SJSA1 (cell line): ENCODE data around the gene GLP1R. TPM values are rescaled to one million over a fixed set of nuclear protein-coding genes. Genes with fewer than 3 reads are reported as not detected.

Experiments used
- DNase-seq, 2 experiments: peaks; one replicate each; pipeline ENCODE4 v3.0.0-alpha.2; 2015 to 2020; ENCODE audit warnings: low spot score in 2 of 2, low read depth in 1 of 2
- H3K27ac ChIP-seq: fragments of 250-450 bp; sonication (Bioruptor Pico); 2 replicates; pipeline ENCODE4 v1.5.1; 2020; ENCODE audit warnings: mild to moderate bottlenecking, moderate library complexity
- H3K27me3 ChIP-seq: fragments of 250-450 bp; sonication (Bioruptor Pico); replicated peaks from 2 replicates; pipeline ENCODE4 v1.5.1; 2020; ENCODE audit warnings: mild to moderate bottlenecking, moderate library complexity
- H3K36me3 ChIP-seq: fragments of 250-450 bp; sonication (Bioruptor Pico); 2 replicates; pipeline ENCODE4 v1.5.1; 2020; ENCODE audit warnings: mild to moderate bottlenecking
- H3K4me1 ChIP-seq: fragments of 250-450 bp; sonication (Bioruptor Pico); replicated peaks from 2 replicates; pipeline ENCODE4 v1.6.1; 2021; ENCODE audit warnings: mild to moderate bottlenecking
- H3K4me3 ChIP-seq: fragments of 250-450 bp; sonication (Bioruptor Pico); 2 replicates; pipeline ENCODE4 v1.5.1; 2020; ENCODE audit warnings: mild to moderate bottlenecking
- H3K9me3 ChIP-seq: fragments of 250-450 bp; sonication (Bioruptor Pico); replicated peaks from 2 replicates; pipeline ENCODE4 v1.5.1; 2020; ENCODE audit warnings: mild to moderate bottlenecking
- total RNA-seq: library from RNA; depleted of rRNA; stranded (reverse); fragments of >200 nt; shearing (Covaris generic); gene quantifications from 2 replicates; pipeline ENCODE4 v1.2.3, GENCODE V29; 2014; rRNA removed

Gene GLP1R
- total RNA-seq = not detected in 2 replicates

DNA sequence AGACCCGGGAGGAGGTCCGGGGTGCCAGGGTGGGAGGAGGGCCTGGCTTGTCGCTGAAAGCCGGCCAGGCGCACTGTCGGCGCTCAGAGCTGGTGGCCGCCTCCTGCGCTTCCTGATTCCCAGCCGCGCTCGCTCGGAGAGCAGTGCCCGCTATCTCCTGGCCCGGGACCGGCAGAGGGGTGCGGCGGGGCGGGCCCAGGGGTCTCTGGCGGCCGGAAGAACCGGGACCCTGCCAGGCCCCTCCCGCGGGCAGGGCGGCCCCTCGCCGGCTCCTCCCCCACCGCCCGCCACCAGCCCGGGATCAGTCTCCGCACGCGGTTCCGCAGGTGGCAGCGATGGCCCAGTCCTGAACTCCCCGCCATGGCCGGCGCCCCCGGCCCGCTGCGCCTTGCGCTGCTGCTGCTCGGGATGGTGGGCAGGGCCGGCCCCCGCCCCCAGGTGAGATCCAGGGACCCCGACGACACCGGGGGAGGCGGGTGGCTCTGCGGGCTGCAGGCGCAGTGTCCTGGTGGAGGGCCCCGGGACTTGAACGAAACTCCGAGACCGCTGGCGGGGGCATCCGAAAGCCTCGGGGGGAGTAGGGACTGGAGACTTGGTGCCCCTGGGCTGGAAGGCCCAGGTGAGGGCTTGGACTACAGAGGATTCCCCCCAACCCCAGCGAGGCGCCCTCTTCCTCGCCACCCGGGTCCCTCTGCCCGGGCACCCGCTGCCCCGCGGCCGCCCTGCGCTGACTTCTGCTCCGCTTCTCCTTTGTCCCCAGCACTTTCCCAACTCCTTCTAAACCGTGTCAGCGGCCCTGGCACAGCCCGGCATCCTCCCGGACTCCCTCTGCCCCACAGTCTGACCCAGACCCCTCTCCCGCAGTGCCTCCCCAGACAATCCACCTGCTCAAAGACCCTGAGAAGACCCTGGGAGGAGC lies at the start of gene GLP1R:
Gene GLP1R (plus strand): TSS at position 301 of the 919 bp plus-strand sequence. CDS start 60 bp downstream, at position 361.
- Histone ChIP-seq H3K27me3 (peaks cover 39% of the 10 kb centered on the region), H3K4me3 (no peak within 1 kb of the TSS)
- no peak for DNase-seq

DNA sequence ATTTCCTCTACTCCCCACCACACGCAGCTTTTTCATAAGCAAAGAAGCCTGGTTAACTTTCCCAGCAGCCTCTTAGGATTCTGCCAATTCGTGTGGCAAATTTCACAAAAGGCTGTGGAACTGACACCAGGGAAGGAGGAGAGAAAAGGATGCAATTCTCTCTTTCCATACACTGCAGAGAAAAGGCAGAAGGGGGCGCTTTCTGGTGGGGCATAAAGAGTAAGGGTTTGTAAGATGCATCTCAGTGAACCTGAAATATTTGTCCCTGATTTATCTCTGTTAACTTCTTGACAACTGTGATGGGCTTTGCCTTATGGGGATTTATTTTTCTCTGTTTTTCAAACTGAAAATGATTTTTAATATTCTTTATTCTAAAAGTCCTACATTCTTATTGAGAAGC lies 45.5 kb upstream of the GLP1R start:
- peaks cover 10% of the 10 kb centered on the region; the same call in 1 of the 2 replicates for H3K27me3 ChIP-seq
- no peak overlapping the region for H3K4me3 ChIP-seq
- DNase-seq = no peak
- H3K9me3 ChIP-seq = no peaks in the 10 kb centered on the region
- no peaks in the 10 kb centered on the region for H3K36me3 ChIP-seq
- no peak overlapping the region for H3K27ac ChIP-seq
- H3K4me1 ChIP-seq = no peaks in the 10 kb centered on the region

More for the DNA sequence above, at the start of gene GLP1R:
- no peaks in the 10 kb centered on the region for H3K4me1 ChIP-seq
- no peak within 1 kb of the TSS for H3K27ac ChIP-seq
- no peaks in the 10 kb centered on the region for H3K36me3 ChIP-seq
- H3K9me3 ChIP-seq = no peaks in the 10 kb centered on the region

DNA sequence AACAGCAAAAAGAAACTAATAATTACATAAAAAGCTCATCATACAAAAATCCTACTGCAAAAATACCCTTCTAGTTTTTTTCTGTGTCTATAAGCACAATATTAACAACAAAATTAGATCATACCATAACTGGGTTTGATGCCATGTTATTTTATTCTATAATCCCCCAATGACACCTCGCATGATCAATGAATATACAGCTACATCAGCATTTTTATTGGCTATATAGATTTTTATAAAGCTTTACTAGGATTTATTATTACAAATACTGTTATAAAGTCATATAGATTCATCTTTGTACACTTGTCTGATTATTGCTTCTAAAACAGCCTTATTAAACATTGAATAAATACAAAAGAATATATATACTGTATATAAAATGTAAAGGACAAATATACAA lies 45.1 kb upstream of the GLP1R start:
- Histone ChIP-seq H3K27me3 (peaks cover 10% of the 10 kb centered on the region; the same call in 1 of the 2 replicates), H3K4me1 (no peaks in the 10 kb centered on the region), H3K9me3 (no peaks in the 10 kb centered on the region), H3K4me3 (no peak overlapping the region), H3K27ac (no peak overlapping the region), H3K36me3 (no peaks in the 10 kb centered on the region)
- DNase-seq = no peak

DNA sequence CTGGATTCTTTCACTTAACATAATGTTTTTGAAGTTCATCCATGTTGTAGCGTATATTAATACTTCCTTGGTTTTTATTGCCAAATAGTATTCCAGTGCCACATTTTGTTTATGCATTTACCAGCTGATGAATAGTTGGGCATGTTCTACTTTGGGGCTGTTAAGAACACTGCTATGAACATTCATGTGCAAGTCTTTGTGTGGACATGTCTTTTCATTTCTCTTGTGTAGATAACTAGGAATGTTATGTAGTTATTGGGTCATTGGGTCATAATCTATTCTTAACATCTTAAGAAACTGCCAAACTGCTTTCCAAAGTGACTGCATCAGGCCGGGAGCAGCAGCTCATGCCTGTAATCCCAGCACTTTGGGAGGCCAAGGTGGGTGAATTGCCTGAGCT lies 43.8 kb upstream of the GLP1R start:
- no peak for DNase-seq
- Histone ChIP-seq H3K27me3 (peaks cover 13% of the 10 kb centered on the region), H3K4me1 (no peaks in the 10 kb centered on the region)

DNA sequence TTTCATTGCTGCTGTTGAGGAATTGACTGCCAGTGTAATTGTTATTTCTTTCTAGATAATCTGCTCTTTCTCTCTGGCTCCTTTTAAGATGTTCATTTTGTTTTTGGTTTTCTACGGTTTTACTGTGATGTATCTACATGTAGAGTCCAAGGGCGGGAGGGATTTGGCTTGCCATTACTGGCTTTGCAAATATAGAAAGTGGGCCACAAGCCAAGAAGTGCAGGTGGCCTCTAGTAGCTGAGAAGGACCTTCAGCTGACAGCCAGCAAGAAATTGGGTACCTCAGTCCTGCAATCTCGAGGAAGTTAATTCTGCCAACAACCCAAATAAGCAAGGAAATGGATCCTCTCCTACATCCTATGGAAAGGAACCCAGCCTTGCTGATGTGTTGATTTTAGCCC lies 42.8 kb upstream of the GLP1R start:
- peaks cover 13% of the 10 kb centered on the region for H3K27me3 ChIP-seq
- H3K4me3 ChIP-seq = no peak overlapping the region
- no peaks in the 10 kb centered on the region for H3K4me1 ChIP-seq
- no peak for DNase-seq
- no peaks in the 10 kb centered on the region for H3K36me3 ChIP-seq
- H3K27ac ChIP-seq = no peak overlapping the region
- H3K9me3 ChIP-seq = no peaks in the 10 kb centered on the region

More for the DNA sequence above, 43.8 kb upstream of the GLP1R start:
- H3K27ac ChIP-seq = no peak overlapping the region
- no peaks in the 10 kb centered on the region for H3K9me3 ChIP-seq
- H3K36me3 ChIP-seq = no peaks in the 10 kb centered on the region
- H3K4me3 ChIP-seq = no peak overlapping the region

DNA sequence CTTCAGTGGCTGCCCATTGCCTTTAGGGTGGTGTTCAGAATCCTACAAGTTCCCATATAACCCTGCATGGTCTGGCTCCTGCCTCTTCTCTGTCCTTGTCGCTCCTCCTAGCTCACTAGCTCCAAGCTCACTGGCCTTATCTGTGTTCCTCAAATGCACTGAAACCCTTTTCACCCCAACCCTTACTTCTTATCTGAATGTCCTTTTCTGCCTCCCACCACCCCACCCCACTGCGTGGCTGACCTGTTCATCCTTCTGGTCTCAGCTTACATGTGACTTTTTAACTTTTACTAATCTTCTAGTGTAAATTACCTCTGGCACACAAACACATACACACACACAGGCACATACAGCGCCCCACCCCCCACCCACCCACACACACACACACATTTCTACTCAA lies 41.0 kb upstream of the GLP1R start:
- DNase-seq = no peak
- no peak overlapping the region for H3K27ac ChIP-seq
- peaks cover 14% of the 10 kb centered on the region for H3K27me3 ChIP-seq
- no peaks in the 10 kb centered on the region for H3K9me3 ChIP-seq
- no peaks in the 10 kb centered on the region for H3K4me1 ChIP-seq
- no peaks in the 10 kb centered on the region for H3K36me3 ChIP-seq
- H3K4me3 ChIP-seq = no peak overlapping the region

DNA sequence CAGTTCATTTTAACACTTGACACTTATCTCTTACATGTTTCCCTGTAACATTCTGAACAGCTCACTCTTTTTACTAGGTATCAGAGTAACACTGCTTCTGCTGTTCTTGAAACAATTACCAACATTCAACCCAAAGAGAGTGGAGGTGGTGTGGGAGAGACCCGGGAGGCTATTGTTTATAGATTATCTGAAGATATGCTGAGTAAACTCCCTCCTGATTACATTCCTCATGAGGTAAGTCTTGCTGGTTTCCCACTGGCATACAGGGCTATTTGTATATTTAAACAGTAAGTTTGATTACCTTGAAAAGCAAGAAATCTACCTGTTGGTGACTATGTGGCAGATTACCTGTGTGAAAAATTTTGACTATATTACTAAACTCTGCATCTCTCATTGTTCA lies 39.8 kb upstream of the GLP1R start:
- Histone ChIP-seq H3K27me3 (peaks cover 10% of the 10 kb centered on the region; the same call in 1 of the 2 replicates), H3K4me3 (no peak overlapping the region), H3K9me3 (no peaks in the 10 kb centered on the region), H3K36me3 (no peaks in the 10 kb centered on the region), H3K27ac (no peak overlapping the region), H3K4me1 (no peaks in the 10 kb centered on the region)
- DNase-seq = no peak

DNA sequence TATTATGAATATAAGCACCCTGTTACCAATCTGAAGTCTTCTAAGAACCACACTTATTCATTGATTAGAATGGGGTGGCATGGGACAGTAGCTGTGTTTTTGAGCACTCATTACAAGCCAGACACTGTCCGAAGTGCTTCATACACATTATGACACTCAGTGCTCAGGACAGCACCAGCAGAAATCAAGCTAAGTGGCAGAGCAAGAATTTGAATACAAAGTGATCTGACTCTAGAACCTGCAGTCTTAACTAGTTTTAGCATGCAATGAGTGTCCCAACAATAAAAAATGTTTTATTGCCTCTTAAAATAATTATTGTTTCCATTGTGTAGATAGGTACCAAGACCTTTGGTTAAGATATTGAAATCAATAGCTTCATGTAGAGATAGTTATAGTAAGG lies 39.1 kb upstream of the GLP1R start:
- Histone ChIP-seq H3K27ac (no peak overlapping the region), H3K36me3 (no peaks in the 10 kb centered on the region), H3K27me3 (peaks cover 10% of the 10 kb centered on the region; the same call in 1 of the 2 replicates), H3K9me3 (no peaks in the 10 kb centered on the region), H3K4me3 (no peak overlapping the region), H3K4me1 (no peaks in the 10 kb centered on the region)
- no peak for DNase-seq

DNA sequence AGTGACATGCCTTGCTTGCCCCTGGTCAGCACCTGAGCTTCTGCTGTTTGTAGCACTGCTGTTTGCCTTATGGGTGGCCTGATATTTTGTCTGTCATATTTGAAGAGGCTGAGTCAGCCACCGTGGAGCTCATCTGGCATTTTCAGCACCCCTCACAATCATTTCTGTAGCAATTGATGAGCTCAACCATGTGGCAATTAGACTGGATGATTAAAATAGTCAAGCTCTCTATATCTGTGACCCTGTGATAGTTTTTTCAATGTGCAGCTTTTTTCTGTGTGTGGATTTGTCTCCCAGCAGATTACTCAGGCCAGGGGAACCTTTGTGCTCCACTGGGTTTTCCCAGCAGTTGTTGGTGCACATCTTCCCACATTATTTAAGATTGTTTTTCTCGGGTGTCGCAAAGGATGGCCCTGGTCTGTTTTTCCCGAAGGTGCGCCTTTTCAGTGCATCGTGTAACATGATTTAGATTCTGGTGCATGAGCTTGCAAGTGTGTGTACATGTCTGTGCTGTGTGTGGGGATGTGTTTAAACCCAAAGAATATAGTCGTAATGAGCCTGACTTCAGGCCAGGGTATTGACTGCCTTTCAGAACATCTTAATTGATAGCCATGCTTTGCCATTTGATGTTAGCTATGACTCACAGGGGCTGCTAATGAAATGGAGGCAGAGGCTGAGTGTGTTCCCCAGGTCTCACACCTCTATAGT lies 31.6 kb upstream of the GLP1R start:
- H3K4me1 ChIP-seq = no peaks in the 10 kb centered on the region
- peaks cover 13% of the 10 kb centered on the region for H3K27me3 ChIP-seq
- no peak overlapping the region for H3K27ac ChIP-seq
- H3K9me3 ChIP-seq = no peaks in the 10 kb centered on the region
- H3K4me3 ChIP-seq = no peak overlapping the region
- no peaks in the 10 kb centered on the region for H3K36me3 ChIP-seq
- no peak for DNase-seq

DNA sequence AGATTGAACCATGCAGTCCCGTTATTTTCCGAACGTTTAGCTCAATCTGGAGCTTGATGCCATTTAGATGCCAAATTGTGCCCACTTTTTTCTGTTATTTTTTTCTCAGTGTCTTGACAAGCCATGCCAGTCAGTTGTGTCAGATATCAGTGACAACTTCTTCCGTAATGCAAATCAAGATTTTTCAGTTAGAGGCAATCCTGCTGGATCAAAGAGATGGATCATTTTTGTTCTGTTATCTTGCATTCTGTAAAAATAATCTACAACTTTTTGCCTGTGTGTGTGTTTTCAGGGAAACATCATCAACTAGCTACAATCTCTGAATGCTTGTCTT lies 31.1 kb upstream of the GLP1R start:
- H3K4me1 ChIP-seq = no peaks in the 10 kb centered on the region
- H3K4me3 ChIP-seq = no peak overlapping the region
- no peaks in the 10 kb centered on the region for H3K9me3 ChIP-seq
- no peak for DNase-seq
- peaks cover 9% of the 10 kb centered on the region for H3K27me3 ChIP-seq
- H3K27ac ChIP-seq = no peak overlapping the region
- no peaks in the 10 kb centered on the region for H3K36me3 ChIP-seq

DNA sequence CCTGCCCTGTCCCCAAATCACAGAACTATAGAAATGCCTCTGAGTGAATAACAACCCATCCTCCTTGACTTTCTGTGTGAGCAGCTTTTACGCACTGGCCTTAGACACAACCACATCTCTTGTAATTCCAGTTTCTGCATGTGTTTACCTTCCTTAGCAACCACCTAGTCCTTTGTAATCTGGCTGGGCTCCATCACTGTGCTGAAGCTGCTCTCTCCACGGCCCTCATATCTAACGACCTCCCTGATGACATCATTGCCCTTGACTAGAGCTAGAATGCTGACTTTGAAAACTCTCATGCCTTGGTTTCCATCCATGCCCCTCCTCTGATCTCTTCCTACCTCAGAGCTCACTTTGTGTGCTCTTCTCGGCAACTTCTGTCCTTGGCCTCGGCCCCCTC lies 30.5 kb upstream of the GLP1R start:
- H3K27ac ChIP-seq = no peak overlapping the region
- DNase-seq = no peak
- no peaks in the 10 kb centered on the region for H3K4me1 ChIP-seq
- H3K4me3 ChIP-seq = no peak overlapping the region
- no peaks in the 10 kb centered on the region for H3K36me3 ChIP-seq
- H3K9me3 ChIP-seq = no peaks in the 10 kb centered on the region
- peaks cover 9% of the 10 kb centered on the region for H3K27me3 ChIP-seq

DNA sequence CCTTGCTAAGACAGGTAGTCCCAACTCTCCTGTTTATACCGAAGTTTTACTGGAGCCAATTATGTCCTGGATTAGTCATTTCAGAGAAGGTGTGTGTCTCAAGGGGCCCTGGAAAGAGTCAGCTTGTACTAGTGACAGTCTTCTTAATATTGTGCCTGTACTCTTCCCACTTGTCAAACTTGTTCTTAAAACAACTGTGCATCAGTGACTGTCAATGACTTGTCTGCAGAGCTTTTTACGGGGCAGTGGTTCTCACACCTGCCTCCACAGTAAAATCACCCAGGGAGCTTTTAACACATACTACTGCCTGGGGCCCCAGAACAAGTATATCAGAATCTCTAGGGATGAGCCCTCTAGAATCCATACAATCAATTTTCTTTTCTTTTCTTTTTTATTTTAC lies 28.4 kb upstream of the GLP1R start:
- DNase-seq = no peak

DNA sequence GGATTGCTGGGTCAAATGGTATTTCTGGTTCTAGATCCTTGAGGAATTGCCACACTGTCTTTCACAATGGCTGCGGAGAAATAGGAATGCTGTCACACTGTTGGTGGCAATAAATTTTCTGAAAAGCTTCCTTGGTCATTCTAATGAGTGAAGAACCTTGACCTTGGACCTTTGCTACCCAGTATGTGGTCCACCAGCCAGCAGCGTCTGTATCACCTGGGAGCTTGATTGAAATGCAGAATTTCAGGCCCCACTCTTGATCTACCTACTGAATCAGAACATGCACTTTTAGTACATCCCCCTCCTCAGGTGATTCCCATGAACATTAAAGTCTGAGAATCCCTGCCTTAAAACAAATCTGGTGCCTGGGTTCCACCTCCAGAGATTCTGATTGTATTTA lies 27.5 kb upstream of the GLP1R start:
- Histone ChIP-seq H3K27me3 (peaks cover 18% of the 10 kb centered on the region), H3K9me3 (no peaks in the 10 kb centered on the region), H3K4me3 (no peak overlapping the region), H3K27ac (no peak overlapping the region), H3K36me3 (no peaks in the 10 kb centered on the region), H3K4me1 (no peaks in the 10 kb centered on the region)
- DNase-seq = no peak

More for the DNA sequence above, 28.4 kb upstream of the GLP1R start:
- Histone ChIP-seq H3K27ac (no peak overlapping the region), H3K4me1 (no peaks in the 10 kb centered on the region), H3K4me3 (no peak overlapping the region), H3K36me3 (no peaks in the 10 kb centered on the region), H3K9me3 (no peaks in the 10 kb centered on the region), H3K27me3 (peaks cover 18% of the 10 kb centered on the region)

DNA sequence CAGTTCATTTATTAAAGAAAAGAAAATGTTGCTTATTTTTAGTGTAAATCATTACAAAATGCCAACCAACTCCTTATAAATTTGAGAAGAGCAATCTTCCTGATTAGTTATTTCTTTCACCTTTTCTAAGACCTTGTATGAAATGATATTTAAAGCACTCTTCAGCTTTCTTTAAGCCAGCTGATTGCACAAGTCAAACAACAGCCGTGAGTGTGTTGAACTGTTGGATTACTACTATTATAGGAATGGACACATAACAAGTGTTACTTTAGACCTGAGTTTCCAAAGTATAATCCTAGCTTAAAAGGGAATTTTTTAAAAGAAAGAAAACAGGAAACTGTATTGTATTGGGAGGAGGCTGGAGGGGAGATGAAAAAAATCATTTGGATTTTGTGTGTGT lies 26.8 kb upstream of the GLP1R start:
- Histone ChIP-seq H3K9me3 (no peaks in the 10 kb centered on the region), H3K4me3 (no peak overlapping the region), H3K27me3 (peaks cover 20% of the 10 kb centered on the region), H3K27ac (no peak overlapping the region), H3K36me3 (no peaks in the 10 kb centered on the region), H3K4me1 (no peaks in the 10 kb centered on the region)
- DNase-seq = no peak
